Testis (tissue), 2 donors: ENCODE results near the gene ANKRD49.

Source experiments
- CTCF ChIP-seq, 3 experiments: fragments of 450-650 bp in 2 of 3; fragments of 200-600 bp in 1 of 3; sonication (generic) in 1 of 3; IDR thresholded peaks; one replicate each; pipeline ENCODE4 v1.5.1; 2016 to 2019; ENCODE audit warnings: antibody characterized with exemption in 3 of 3, mild to moderate bottlenecking in 2 of 3, moderate library complexity in 1 of 3
- POLR2A ChIP-seq: fragments of 450-650 bp; IDR thresholded peaks from one replicate; pipeline ENCODE4 v1.6.1; 2017; ENCODE audit warnings: antibody characterized with exemption, mild to moderate bottlenecking, moderate library complexity

DNA sequence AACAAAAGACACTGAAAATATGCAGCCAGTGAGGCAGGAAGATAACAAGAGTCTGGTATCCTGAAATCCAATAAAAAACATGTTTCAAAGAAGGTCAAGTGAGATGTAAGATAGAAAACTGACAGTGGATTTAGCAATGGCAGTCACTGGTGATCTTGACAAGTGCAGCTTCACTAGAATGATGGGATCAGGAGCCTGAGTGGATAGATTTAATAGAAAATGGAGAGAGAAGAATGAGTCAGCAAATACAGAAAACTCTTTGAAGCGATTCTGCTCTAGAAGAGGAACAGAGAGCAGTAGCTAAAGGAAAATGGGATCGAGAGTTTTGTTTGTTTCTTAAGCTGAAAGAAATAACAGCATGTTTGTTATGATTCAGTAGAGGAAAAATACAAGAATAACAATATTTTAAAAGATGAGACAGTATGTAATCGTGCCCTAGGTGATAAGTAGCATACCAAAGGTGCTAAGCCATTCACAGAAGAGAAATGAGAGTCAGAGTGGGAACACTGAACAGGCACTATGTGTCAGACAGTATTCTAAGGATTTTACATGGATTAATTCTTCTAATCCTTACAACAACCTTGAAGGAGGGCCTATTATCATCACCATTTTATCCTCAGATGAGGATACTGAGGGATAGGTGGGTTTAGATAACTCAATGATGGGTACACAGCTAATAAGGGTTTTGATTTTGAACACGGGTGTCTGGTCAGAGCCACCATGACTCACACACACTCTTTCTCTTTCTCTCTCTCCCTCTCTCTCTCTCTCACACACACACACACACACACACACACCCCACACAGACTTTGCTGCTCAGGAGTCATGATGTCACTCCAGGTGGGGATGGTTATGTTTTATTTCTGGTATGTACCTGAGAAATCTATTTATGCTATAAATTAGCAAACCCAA is 36.4 kb upstream of the ANKRD49 start:
- TF ChIP-seq CTCF (IDR thresholded peaks at IDR 0.05) (no peak), POLR2A (no peak)
